HEK293 (cell line): ENCODE results near the gene EIF4H.

Experiments used
- GLIS2 ChIP-seq: fragments of 450-650 bp; formaldehyde crosslinking; IDR thresholded peaks from 2 replicates; pipeline ENCODE4 v1.5.1; 2016; ENCODE audit warnings: missing biosample characterization, missing genetic modification characterization
- KLF16 ChIP-seq: fragments of 450-650 bp; formaldehyde crosslinking; IDR thresholded peaks from 2 replicates; pipeline ENCODE4 v1.5.1; 2017; ENCODE audit warnings: missing biosample characterization, missing genetic modification characterization
- OSR2 ChIP-seq: fragments of 450-650 bp; formaldehyde crosslinking; IDR thresholded peaks from 2 replicates; pipeline ENCODE4 v1.5.1; 2016; ENCODE audit warnings: missing biosample characterization, missing genetic modification characterization
- REPIN1 ChIP-seq: fragments of 450-650 bp; formaldehyde crosslinking; IDR thresholded peaks from 2 replicates; pipeline ENCODE4 v1.5.1; 2017; ENCODE audit warnings: missing biosample characterization, missing genetic modification characterization, low read depth
- SCRT2 ChIP-seq: fragments of 450-650 bp; formaldehyde crosslinking; IDR thresholded peaks from 2 replicates; pipeline ENCODE4 v1.5.1; 2016; ENCODE audit warnings: missing biosample characterization, missing genetic modification characterization
- SP7 ChIP-seq: fragments of 450-650 bp; formaldehyde crosslinking; IDR thresholded peaks from 2 replicates; pipeline ENCODE4 v1.5.1; 2016; ENCODE audit warnings: missing biosample characterization, missing genetic modification characterization
- ZFHX2 ChIP-seq: fragments of 450-650 bp; formaldehyde crosslinking; conservative IDR thresholded peaks from 2 replicates; pipeline ENCODE4 v1.5.1; 2016; ENCODE audit warnings: missing biosample characterization, missing genetic modification characterization
- ZFP3 ChIP-seq: fragments of 450-650 bp; formaldehyde crosslinking; IDR thresholded peaks from 2 replicates; pipeline ENCODE4 v1.5.1; 2016; ENCODE audit warnings: low read depth, missing biosample characterization, missing genetic modification characterization
- ZFP69B ChIP-seq: fragments of 450-650 bp; formaldehyde crosslinking; IDR thresholded peaks from 2 replicates; pipeline ENCODE4 v1.5.1; 2016; ENCODE audit warnings: missing biosample characterization, missing genetic modification characterization
- ZNF157 ChIP-seq: fragments of 450-650 bp; formaldehyde crosslinking; IDR thresholded peaks from 2 replicates; pipeline ENCODE4 v1.5.1; 2016; ENCODE audit warnings: missing biosample characterization, missing genetic modification characterization
- ZNF174 ChIP-seq: fragments of 450-650 bp; formaldehyde crosslinking; IDR thresholded peaks from 2 replicates; pipeline ENCODE4 v1.5.0; 2017; ENCODE audit warnings: missing biosample characterization, mild to moderate bottlenecking, missing genetic modification characterization
- ZNF2 ChIP-seq: fragments of 450-650 bp; formaldehyde crosslinking; IDR thresholded peaks from 2 replicates; pipeline ENCODE4 v1.5.1; 2016; ENCODE audit warnings: missing biosample characterization, missing genetic modification characterization
- ZNF248 ChIP-seq: fragments of 450-650 bp; formaldehyde crosslinking; IDR thresholded peaks from 2 replicates; pipeline ENCODE4 v1.5.1; 2017; ENCODE audit warnings: missing biosample characterization, missing genetic modification characterization
- ZNF292 ChIP-seq: fragments of 450-650 bp; formaldehyde crosslinking; IDR thresholded peaks from 2 replicates; pipeline ENCODE4 v1.5.1; 2016; ENCODE audit warnings: low read depth, missing biosample characterization, missing genetic modification characterization, borderline replicate concordance
- ZNF302 ChIP-seq: fragments of 450-650 bp; formaldehyde crosslinking; IDR thresholded peaks from 2 replicates; pipeline ENCODE4 v1.5.1; 2016; ENCODE audit warnings: missing biosample characterization, missing genetic modification characterization, low read depth
- ZNF335 ChIP-seq: fragments of 450-650 bp; formaldehyde crosslinking; conservative IDR thresholded peaks from 2 replicates; pipeline ENCODE4 v1.5.1; 2016; ENCODE audit warnings: missing biosample characterization, missing genetic modification characterization
- ZNF416 ChIP-seq: fragments of 450-650 bp; formaldehyde crosslinking; IDR thresholded peaks from 2 replicates; pipeline ENCODE4 v1.5.1; 2016; ENCODE audit warnings: missing biosample characterization, missing genetic modification characterization
- ZNF449 ChIP-seq: fragments of 450-650 bp; formaldehyde crosslinking; IDR thresholded peaks from 2 replicates; pipeline ENCODE4 v1.5.1; 2017; ENCODE audit warnings: missing biosample characterization, mild to moderate bottlenecking, missing genetic modification characterization, moderate library complexity
- ZNF560 ChIP-seq: fragments of 450-650 bp; formaldehyde crosslinking; IDR thresholded peaks from 2 replicates; pipeline ENCODE4 v1.5.1; 2017; ENCODE audit warnings: missing biosample characterization, missing genetic modification characterization, borderline replicate concordance
- ZNF561 ChIP-seq: fragments of 450-650 bp; IDR thresholded peaks from 2 replicates; pipeline ENCODE4 v1.5.1; 2018; ENCODE audit warnings: missing biosample characterization, missing genetic modification characterization, borderline replicate concordance
- ZNF654 ChIP-seq: fragments of 450-650 bp; formaldehyde crosslinking; IDR thresholded peaks from 2 replicates; pipeline ENCODE4 v1.5.1; 2016; ENCODE audit warnings: low read depth, missing biosample characterization, missing genetic modification characterization
- ZNF747 ChIP-seq: fragments of 450-650 bp; formaldehyde crosslinking; IDR thresholded peaks from 2 replicates; pipeline ENCODE4 v1.5.1; 2016; ENCODE audit warnings: missing biosample characterization, missing genetic modification characterization
- ZNF791 ChIP-seq: fragments of 450-650 bp; formaldehyde crosslinking; IDR thresholded peaks from 2 replicates; pipeline ENCODE4 v1.5.1; 2016; ENCODE audit warnings: missing biosample characterization, missing genetic modification characterization
- ZNF830 ChIP-seq: fragments of 450-650 bp; IDR thresholded peaks from 2 replicates; pipeline ENCODE4 v1.5.0; 2018; ENCODE audit warnings: missing biosample characterization, missing genetic modification characterization, low read depth, mild to moderate bottlenecking, moderate library complexity
- ZSCAN4 ChIP-seq: fragments of 450-650 bp; formaldehyde crosslinking; IDR thresholded peaks from 2 replicates; pipeline ENCODE4 v1.5.1; 2017; ENCODE audit warnings: missing biosample characterization, missing genetic modification characterization
- ZXDB ChIP-seq: fragments of 450-650 bp; formaldehyde crosslinking; IDR thresholded peaks from 2 replicates; pipeline ENCODE4 v1.5.1; 2016; ENCODE audit warnings: missing biosample characterization, missing genetic modification characterization
- TF ChIP-seq, protein P1 (sequence below): fragments of 450-650 bp; formaldehyde crosslinking; IDR thresholded peaks from 2 replicates; pipeline ENCODE4 v1.5.1; 2016; ENCODE audit warnings: missing biosample characterization, missing genetic modification characterization
- TF ChIP-seq, protein P2 (sequence below): fragments of 450-650 bp; formaldehyde crosslinking; IDR thresholded peaks from 2 replicates; pipeline ENCODE4 v1.5.1; 2016; ENCODE audit warnings: missing biosample characterization, missing genetic modification characterization
- TF ChIP-seq, protein P3 (sequence below): fragments of 450-650 bp; formaldehyde crosslinking; IDR thresholded peaks from 2 replicates; pipeline ENCODE4 v1.5.1; 2017; ENCODE audit warnings: missing biosample characterization, missing genetic modification characterization
- TF ChIP-seq, protein P4 (sequence below): fragments of 450-650 bp; formaldehyde crosslinking; IDR thresholded peaks from 2 replicates; pipeline ENCODE4 v1.5.1; 2016; ENCODE audit warnings: missing biosample characterization, missing genetic modification characterization

EIF4H gene

GRCh38 chr7:74173866-74174605 is at the start of gene EIF4H (continued):
- TF ChIP-seq KLF16, result no peak
- peak; percentile 97 for TF ChIP-seq ZNF335 (tag by site-specific recombination)
- peak; percentile 83 for TF ChIP-seq ZFP69B (tag by site-specific recombination)
- no peak for TF ChIP-seq ZNF2 (tag by site-specific recombination)
- TF ChIP-seq REPIN1 (tag by site-specific recombination), result no peak
- no peak for TF ChIP-seq SCRT2 (tag by site-specific recombination)
- TF ChIP-seq ZNF248 (tag by site-specific recombination), result no peak
- no peak for TF ChIP-seq ZSCAN4
- TF ChIP-seq ZNF302 (tag by site-specific recombination), result no peak
- TF ChIP-seq OSR2, result no peak
- peak; percentile 90 for TF ChIP-seq GLIS2 (tag by site-specific recombination)
- peak; percentile 73; the same call in 1 of the 2 replicates for TF ChIP-seq ZNF561
- no peak for TF ChIP-seq ZNF416 (tag by site-specific recombination)
- no peak for TF ChIP-seq ZNF747 (tag by site-specific recombination)
- no peak for TF ChIP-seq ZFP3 (tag by site-specific recombination)
- TF ChIP-seq, protein P1, sequence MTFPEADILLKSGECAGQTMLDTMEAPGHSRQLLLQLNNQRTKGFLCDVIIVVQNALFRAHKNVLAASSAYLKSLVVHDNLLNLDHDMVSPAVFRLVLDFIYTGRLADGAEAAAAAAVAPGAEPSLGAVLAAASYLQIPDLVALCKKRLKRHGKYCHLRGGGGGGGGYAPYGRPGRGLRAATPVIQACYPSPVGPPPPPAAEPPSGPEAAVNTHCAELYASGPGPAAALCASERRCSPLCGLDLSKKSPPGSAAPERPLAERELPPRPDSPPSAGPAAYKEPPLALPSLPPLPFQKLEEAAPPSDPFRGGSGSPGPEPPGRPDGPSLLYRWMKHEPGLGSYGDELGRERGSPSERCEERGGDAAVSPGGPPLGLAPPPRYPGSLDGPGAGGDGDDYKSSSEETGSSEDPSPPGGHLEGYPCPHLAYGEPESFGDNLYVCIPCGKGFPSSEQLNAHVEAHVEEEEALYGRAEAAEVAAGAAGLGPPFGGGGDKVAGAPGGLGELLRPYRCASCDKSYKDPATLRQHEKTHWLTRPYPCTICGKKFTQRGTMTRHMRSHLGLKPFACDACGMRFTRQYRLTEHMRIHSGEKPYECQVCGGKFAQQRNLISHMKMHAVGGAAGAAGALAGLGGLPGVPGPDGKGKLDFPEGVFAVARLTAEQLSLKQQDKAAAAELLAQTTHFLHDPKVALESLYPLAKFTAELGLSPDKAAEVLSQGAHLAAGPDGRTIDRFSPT (tag by site-specific recombination), result no peak
- TF ChIP-seq ZNF449 (tag by site-specific recombination), result no peak
- no peak for TF ChIP-seq ZNF791 (tag by site-specific recombination)
- no peak for TF ChIP-seq ZNF654 (tag by site-specific recombination)
- peak; percentile 83 for TF ChIP-seq ZFHX2 (tag by site-specific recombination)
- TF ChIP-seq, protein P2, sequence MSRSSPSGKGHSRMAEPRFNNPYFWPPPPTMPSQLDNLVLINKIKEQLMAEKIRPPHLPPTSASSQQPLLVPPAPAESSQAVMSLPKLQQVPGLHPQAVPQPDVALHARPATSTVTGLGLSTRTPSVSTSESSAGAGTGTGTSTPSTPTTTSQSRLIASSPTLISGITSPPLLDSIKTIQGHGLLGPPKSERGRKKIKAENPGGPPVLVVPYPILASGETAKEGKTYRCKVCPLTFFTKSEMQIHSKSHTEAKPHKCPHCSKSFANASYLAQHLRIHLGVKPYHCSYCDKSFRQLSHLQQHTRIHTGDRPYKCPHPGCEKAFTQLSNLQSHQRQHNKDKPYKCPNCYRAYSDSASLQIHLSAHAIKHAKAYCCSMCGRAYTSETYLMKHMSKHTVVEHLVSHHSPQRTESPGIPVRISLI (tag by site-specific recombination), result no peak
- TF ChIP-seq ZNF174 (tag by site-specific recombination), result no peak
- TF ChIP-seq, protein P3, sequence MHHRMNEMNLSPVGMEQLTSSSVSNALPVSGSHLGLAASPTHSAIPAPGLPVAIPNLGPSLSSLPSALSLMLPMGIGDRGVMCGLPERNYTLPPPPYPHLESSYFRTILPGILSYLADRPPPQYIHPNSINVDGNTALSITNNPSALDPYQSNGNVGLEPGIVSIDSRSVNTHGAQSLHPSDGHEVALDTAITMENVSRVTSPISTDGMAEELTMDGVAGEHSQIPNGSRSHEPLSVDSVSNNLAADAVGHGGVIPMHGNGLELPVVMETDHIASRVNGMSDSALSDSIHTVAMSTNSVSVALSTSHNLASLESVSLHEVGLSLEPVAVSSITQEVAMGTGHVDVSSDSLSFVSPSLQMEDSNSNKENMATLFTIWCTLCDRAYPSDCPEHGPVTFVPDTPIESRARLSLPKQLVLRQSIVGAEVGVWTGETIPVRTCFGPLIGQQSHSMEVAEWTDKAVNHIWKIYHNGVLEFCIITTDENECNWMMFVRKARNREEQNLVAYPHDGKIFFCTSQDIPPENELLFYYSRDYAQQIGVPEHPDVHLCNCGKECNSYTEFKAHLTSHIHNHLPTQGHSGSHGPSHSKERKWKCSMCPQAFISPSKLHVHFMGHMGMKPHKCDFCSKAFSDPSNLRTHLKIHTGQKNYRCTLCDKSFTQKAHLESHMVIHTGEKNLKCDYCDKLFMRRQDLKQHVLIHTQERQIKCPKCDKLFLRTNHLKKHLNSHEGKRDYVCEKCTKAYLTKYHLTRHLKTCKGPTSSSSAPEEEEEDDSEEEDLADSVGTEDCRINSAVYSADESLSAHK (tag by site-specific recombination), result peak; percentile 27; the same call in 1 of the 2 replicates
- TF ChIP-seq ZXDB (tag by site-specific recombination), result peak; percentile 80
- TF ChIP-seq, protein P4, sequence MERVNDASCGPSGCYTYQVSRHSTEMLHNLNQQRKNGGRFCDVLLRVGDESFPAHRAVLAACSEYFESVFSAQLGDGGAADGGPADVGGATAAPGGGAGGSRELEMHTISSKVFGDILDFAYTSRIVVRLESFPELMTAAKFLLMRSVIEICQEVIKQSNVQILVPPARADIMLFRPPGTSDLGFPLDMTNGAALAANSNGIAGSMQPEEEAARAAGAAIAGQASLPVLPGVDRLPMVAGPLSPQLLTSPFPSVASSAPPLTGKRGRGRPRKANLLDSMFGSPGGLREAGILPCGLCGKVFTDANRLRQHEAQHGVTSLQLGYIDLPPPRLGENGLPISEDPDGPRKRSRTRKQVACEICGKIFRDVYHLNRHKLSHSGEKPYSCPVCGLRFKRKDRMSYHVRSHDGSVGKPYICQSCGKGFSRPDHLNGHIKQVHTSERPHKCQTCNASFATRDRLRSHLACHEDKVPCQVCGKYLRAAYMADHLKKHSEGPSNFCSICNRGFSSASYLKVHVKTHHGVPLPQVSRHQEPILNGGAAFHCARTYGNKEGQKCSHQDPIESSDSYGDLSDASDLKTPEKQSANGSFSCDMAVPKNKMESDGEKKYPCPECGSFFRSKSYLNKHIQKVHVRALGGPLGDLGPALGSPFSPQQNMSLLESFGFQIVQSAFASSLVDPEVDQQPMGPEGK (tag by site-specific recombination), result peak; percentile 74; the same call in 1 of the 2 replicates
- no peak for TF ChIP-seq ZNF830 (tag by site-specific recombination)
- TF ChIP-seq ZNF560 (tag by site-specific recombination), result no peak
- no peak for TF ChIP-seq ZNF157 (tag by site-specific recombination)
- TF ChIP-seq SP7 (tag by site-specific recombination), result peak; percentile 51; the same call in 1 of the 2 replicates
- no peak for TF ChIP-seq ZNF292 (tag by site-specific recombination)
